OCI-LY7 (cell line): ENCODE measurements around the gene TBATA.

Source experiments
- EZH2phosphoT487 ChIP-seq: fragments of 200-600 bp; sonication (generic); IDR thresholded peaks from 2 replicates; pipeline ENCODE4 v1.6.1; 2018; ENCODE audit warnings: low read depth, borderline replicate concordance, mild to moderate bottlenecking, mixed run types, antibody characterized with exemption, low read length, moderate library complexity, mixed read lengths
- TF ChIP-seq, protein P1 (sequence below): fragments of 200-600 bp; sonication (generic); conservative IDR thresholded peaks from 2 replicates; pipeline ENCODE4 v1.5.1; 2014; ENCODE audit warnings: mild to moderate bottlenecking, antibody characterized with exemption, low read length, moderate library complexity, mixed read lengths

DNA sequence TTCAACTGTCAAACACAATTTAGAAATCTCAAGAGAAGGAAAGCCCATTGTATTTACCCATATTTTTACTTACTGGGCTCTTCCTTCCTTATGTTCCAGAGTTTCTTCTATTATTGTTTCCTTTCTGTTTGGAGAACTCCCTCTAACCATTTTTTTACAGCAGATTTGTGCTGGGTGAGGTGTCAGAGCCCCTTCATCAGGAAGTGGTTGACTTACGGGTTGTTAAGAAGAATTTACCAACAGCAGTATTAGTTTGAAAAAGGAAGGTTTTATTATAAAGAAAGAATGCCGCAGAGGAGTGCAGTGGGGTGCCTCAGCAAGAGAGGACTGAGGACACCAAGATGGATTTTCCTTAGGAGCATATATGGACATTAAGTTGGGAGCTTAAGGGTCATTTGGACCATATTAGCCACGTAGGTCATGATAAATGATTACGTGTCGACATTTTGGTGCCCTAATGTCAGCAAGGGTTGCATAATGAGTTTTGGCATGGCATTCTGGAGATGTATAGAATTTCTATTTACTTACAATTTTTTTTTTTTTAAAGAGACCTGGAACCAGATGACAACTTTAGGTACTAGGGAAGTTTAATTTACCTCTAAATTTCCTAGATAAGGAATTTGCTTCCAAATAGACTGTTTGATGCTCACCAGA lies 6.3 kb upstream of the TBATA start:
- TF ChIP-seq, protein P1, sequence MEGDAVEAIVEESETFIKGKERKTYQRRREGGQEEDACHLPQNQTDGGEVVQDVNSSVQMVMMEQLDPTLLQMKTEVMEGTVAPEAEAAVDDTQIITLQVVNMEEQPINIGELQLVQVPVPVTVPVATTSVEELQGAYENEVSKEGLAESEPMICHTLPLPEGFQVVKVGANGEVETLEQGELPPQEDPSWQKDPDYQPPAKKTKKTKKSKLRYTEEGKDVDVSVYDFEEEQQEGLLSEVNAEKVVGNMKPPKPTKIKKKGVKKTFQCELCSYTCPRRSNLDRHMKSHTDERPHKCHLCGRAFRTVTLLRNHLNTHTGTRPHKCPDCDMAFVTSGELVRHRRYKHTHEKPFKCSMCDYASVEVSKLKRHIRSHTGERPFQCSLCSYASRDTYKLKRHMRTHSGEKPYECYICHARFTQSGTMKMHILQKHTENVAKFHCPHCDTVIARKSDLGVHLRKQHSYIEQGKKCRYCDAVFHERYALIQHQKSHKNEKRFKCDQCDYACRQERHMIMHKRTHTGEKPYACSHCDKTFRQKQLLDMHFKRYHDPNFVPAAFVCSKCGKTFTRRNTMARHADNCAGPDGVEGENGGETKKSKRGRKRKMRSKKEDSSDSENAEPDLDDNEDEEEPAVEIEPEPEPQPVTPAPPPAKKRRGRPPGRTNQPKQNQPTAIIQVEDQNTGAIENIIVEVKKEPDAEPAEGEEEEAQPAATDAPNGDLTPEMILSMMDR, result no peak
- TF ChIP-seq EZH2phosphoT487, result no peak
